Endodermal cell (in vitro differentiated cells): ENCODE data around the gene PDGFA. TPM values are rescaled to one million over a fixed set of nuclear protein-coding genes. Genes with fewer than 3 reads are reported as not detected.

ENCODE experiments used
- DNase-seq: peaks from one replicate; pipeline ENCODE4 v3.0.0-alpha.2; 2017
- H3K27ac ChIP-seq: 2 replicates; pipeline ENCODE4 v1.5.1; 2013; ENCODE audit warnings: mild to moderate bottlenecking, low read depth, low read length, moderate library complexity
- H3K27me3 ChIP-seq: 2 replicates; pipeline ENCODE4 v1.6.1; 2013; ENCODE audit warnings: mild to moderate bottlenecking, low read length, moderate library complexity; ENCODE audit not compliant: insufficient read depth, control insufficient read depth, poor library complexity, severe bottlenecking
- H3K36me3 ChIP-seq: 2 replicates; pipeline ENCODE4 v1.7.0; 2013; ENCODE audit warnings: mild to moderate bottlenecking, low read length, moderate library complexity; ENCODE audit not compliant: control insufficient read depth, insufficient read depth
- H3K4me1 ChIP-seq: one replicate; pipeline ENCODE4 v1.7.0; 2013; ENCODE audit warnings: low read length; ENCODE audit not compliant: control insufficient read depth, insufficient read depth
- H3K4me3 ChIP-seq: 2 replicates; pipeline ENCODE4 v1.5.1; 2013; ENCODE audit warnings: mild to moderate bottlenecking, low read length, moderate library complexity
- H3K9ac ChIP-seq: 2 replicates; pipeline ENCODE4 v1.6.1; 2013; ENCODE audit warnings: mild to moderate bottlenecking, low read length, moderate library complexity; ENCODE audit not compliant: poor library complexity, severe bottlenecking; ENCODE audit errors: extremely low read depth
- H3K9me3 ChIP-seq: 2 replicates; pipeline ENCODE4 v1.6.1; 2013; ENCODE audit warnings: mild to moderate bottlenecking, low read length, moderate library complexity; ENCODE audit not compliant: control insufficient read depth
- H3K27ac Mint-ChIP-seq: 2 replicates; pipeline ENCODE4 v1.8.0; 2020; ENCODE audit warnings: mixed read lengths
- H3K27me3 Mint-ChIP-seq: 2 replicates; pipeline ENCODE4 v1.8.0; 2021; ENCODE audit warnings: mild to moderate bottlenecking, mixed read lengths; ENCODE audit not compliant: insufficient read depth
- H3K36me3 Mint-ChIP-seq: 2 replicates; pipeline ENCODE4 v1.8.0; 2020; ENCODE audit warnings: low read depth, mixed read lengths
- H3K4me1 Mint-ChIP-seq: 2 replicates; pipeline ENCODE4 v1.8.0; 2020; ENCODE audit warnings: mixed read lengths
- H3K4me3 Mint-ChIP-seq: 2 replicates; pipeline ENCODE4 v1.8.0; 2020; ENCODE audit warnings: mild to moderate bottlenecking, moderate library complexity, mixed read lengths
- H3K9me3 Mint-ChIP-seq: 2 replicates; pipeline ENCODE4 v1.8.0; 2020; ENCODE audit warnings: mild to moderate bottlenecking, mixed read lengths
- WGBS, 2 experiments: methylation state at CpG; one replicate each; pipeline versions ENCODE4 v1.1.5 to v1.1.7; 2013; ENCODE audit warnings: missing lambda C conversion rate in 2 of 2, mixed read lengths in 1 of 2; ENCODE audit not compliant: insufficient coverage in 1 of 2, insufficient read length in 1 of 2; 5-methylcytosine and 5-hydroxymethylcytosine counted together
- total RNA-seq, 2 donors: library from RNA; stranded (reverse); fragmentation: NEBNext Ultra II Directional in 1 of 2; extraction: Animal tissue kit (Norgen Biotek cat#: 25700) in 1 of 2; gene quantifications; 2 replicates in 1 of 2; 3 replicates in 1 of 2; pipeline ENCODE4 v1.2.1, GENCODE V29; 2021
- TF ChIP-seq, protein P1 (sequence below): fragments of 200-600 bp; sonication (generic); conservative IDR thresholded peaks from 2 replicates; pipeline ENCODE4 v1.5.0; 2021; ENCODE audit warnings: antibody characterized with exemption, mild to moderate bottlenecking

Gene PDGFA
- total RNA-seq, 2 donors from 2014 or later = 11.9 to 24.1 TPM

DNA sequence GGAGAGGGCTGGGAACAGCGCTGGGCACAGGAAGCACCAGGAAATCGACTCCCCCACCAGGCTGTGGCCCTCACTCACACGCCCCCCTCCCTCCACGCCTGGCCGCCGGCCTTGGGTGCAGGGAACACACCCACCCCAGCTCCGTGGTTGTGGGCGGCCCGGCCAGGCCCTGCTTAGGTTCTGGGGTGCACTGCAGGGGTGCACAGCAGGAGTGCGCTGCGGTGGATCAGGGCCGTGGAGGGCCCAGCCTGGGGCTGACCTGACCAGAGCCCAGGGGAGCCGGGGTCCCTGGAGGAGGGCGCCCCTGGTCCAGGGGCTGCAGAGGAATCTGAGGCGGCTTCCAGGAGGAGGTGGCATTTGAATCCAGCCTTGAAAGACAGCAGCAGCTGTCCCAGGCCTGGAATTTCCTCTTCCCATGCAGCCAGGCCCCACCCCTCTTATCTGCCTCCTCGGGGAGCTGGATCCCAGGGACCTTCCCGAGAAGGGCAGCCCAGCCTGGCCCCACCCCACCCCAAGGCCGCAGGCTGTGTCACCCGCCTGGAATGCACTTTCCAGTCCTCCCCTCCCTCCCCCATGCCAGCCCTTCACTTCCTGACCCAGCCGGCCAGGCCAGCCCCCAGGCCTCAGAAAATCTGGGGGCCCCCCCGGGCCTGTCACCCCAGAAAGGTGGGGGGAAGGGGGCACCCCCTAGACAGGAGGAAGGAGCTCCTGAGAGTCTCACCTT lies 18.4 kb upstream of the PDGFA start:
- peak; percentile 88 for DNase-seq
- no peaks in the 10 kb centered on the region for H3K27me3 ChIP-seq
- H3K27ac ChIP-seq = no peak overlapping the region
- H3K4me3 ChIP-seq = no peak overlapping the region
- no peaks in the 10 kb centered on the region for H3K36me3 Mint-ChIP-seq
- TF ChIP-seq, protein P1, sequence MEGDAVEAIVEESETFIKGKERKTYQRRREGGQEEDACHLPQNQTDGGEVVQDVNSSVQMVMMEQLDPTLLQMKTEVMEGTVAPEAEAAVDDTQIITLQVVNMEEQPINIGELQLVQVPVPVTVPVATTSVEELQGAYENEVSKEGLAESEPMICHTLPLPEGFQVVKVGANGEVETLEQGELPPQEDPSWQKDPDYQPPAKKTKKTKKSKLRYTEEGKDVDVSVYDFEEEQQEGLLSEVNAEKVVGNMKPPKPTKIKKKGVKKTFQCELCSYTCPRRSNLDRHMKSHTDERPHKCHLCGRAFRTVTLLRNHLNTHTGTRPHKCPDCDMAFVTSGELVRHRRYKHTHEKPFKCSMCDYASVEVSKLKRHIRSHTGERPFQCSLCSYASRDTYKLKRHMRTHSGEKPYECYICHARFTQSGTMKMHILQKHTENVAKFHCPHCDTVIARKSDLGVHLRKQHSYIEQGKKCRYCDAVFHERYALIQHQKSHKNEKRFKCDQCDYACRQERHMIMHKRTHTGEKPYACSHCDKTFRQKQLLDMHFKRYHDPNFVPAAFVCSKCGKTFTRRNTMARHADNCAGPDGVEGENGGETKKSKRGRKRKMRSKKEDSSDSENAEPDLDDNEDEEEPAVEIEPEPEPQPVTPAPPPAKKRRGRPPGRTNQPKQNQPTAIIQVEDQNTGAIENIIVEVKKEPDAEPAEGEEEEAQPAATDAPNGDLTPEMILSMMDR = no peak
- 50 to 59% methylated on average over 2 to 21 of the region's 21 CpGs for WGBS, 2 experiments
- no peaks in the 10 kb centered on the region for H3K9me3 ChIP-seq
- H3K9me3 Mint-ChIP-seq = no peaks in the 10 kb centered on the region
- H3K4me3 Mint-ChIP-seq = no peak overlapping the region
- no peak overlapping the region for H3K9ac ChIP-seq
- H3K36me3 ChIP-seq = no peaks in the 10 kb centered on the region
- H3K27me3 Mint-ChIP-seq = peaks cover 1% of the 10 kb centered on the region
- H3K27ac Mint-ChIP-seq = no peak overlapping the region
- H3K4me1 ChIP-seq = no peaks in the 10 kb centered on the region
- H3K4me1 Mint-ChIP-seq = peaks cover 4% of the 10 kb centered on the region

DNA sequence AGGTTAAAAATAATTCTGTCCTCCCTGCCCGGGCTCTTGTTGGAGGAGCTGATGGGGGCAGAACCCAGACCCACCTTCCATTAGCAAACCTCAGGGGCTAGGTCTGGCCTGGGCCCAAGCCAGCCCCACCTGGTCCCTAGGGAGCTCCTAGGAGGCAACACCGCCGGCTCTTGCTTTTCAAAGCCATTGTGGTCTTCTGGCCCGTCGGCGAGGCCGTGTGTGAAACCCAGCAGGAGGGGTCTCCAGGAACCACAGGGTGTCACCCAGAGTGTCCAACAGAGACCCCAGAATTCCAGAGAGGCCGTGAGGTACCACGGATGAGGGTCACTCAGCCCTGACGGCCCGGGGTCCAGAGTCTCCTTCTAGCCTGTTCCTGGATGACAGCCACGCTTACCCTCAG lies 16.6 kb upstream of the PDGFA start:
- no peak for DNase-seq
- no peak overlapping the region for H3K9ac ChIP-seq
- Mint-ChIP-seq H3K36me3 (no peaks in the 10 kb centered on the region), H3K4me3 (no peak overlapping the region), H3K4me1 (no peaks in the 10 kb centered on the region), H3K27me3 (peaks cover 1% of the 10 kb centered on the region), H3K27ac (no peak overlapping the region), H3K9me3 (no peaks in the 10 kb centered on the region)
- no peaks in the 10 kb centered on the region for H3K4me1 ChIP-seq
- 91 to 94% methylated on average over 12 of the region's 12 CpGs for WGBS, 2 experiments
- no peak overlapping the region for H3K27ac ChIP-seq
- H3K27me3 ChIP-seq = no peaks in the 10 kb centered on the region
- TF ChIP-seq, protein P1 = no peak
- H3K9me3 ChIP-seq = no peaks in the 10 kb centered on the region
- H3K4me3 ChIP-seq = no peak overlapping the region
- no peaks in the 10 kb centered on the region for H3K36me3 ChIP-seq

DNA sequence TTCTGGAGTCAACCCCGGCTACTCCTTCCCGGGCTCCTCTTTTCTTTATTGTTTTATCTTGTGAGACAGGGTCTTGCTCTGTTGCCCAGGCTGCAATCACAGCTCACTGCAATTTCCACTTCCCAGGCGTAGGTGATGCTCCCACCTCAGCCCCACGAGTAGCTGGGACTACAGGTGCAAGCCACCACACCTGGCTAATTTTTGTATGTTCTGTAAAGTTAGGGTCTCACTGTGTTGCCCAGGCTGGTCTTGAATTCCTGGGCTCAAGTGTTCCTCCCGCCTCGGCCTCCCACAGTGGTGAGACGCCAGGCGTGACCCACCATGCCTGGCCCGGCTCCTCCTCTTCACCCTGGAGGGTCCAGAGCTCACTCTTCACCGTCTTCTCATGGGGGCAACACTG lies 15.3 kb upstream of the PDGFA start:
- no peaks in the 10 kb centered on the region for H3K4me1 ChIP-seq
- H3K9ac ChIP-seq = no peak overlapping the region
- Mint-ChIP-seq H3K27ac (no peak overlapping the region), H3K4me1 (no peaks in the 10 kb centered on the region), H3K27me3 (peaks cover 5% of the 10 kb centered on the region), H3K4me3 (no peak overlapping the region), H3K9me3 (no peaks in the 10 kb centered on the region), H3K36me3 (no peaks in the 10 kb centered on the region)
- 95 to 97% methylated on average over 5 to 10 of the region's 10 CpGs for WGBS, 2 experiments
- H3K27me3 ChIP-seq = no peaks in the 10 kb centered on the region
- DNase-seq = no peak
- no peak overlapping the region for H3K27ac ChIP-seq
- TF ChIP-seq, protein P1 = no peak
- H3K4me3 ChIP-seq = no peak overlapping the region
- no peaks in the 10 kb centered on the region for H3K9me3 ChIP-seq
- H3K36me3 ChIP-seq = no peaks in the 10 kb centered on the region
